GM21360 (cell line): Measurements from ENCODE around the gene FAM47A.

Experiments used
- ATAC-seq: cut with Tn5 transposase; IDR thresholded peaks from one replicate; pipeline ENCODE4 v1.9.1; 2021; ENCODE audit warnings: mild to moderate bottlenecking, moderate library complexity; ENCODE audit not compliant: unreplicated experiment

The FAM47A gene

DNA sequence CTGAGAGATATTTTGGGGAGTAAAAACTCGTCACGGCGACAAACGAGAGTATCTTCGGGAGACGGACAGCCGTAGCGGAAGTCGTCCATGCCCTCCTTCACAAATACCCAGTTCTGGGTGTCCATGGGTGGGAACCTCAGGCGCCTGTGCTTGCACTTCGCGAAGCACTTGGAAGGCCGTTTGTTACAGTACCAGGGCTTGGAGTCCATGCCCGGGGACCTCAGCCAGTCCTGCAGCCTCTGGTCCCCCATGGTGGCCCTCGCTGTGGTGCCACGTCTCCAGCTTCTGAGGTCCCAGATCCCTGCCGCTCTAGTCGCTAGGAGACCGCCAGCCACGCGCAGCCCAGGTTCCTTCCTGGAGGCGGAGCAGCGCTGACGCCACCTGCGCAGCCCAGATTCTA lies at the start of gene FAM47A:
TSS of gene FAM47A (minus strand) at position 287 of the 400 bp plus-strand sequence. CDS start at position 251, 36 bp downstream.
- no peak for ATAC-seq

DNA sequence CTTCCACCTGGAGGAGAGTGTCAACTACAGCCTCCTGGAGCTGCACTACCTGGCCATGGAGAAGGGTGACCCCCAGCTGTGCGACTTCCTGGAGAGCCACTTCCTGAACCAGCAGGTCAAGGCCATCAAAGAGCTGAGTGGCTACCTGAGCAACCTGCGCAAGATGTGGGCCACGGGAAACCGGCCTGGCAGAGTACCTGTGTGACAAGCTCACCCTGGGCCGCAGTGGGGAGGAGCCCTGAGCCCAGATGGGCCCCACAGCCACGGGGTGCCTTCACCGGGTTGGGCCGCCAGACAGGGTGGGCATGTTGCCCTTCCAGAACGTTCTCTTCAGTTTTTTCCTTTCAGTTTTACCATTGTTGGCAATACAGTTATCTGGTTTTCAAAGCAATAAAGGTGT lies 15.2 kb upstream of the FAM47A start:
- ATAC-seq: no peak

DNA sequence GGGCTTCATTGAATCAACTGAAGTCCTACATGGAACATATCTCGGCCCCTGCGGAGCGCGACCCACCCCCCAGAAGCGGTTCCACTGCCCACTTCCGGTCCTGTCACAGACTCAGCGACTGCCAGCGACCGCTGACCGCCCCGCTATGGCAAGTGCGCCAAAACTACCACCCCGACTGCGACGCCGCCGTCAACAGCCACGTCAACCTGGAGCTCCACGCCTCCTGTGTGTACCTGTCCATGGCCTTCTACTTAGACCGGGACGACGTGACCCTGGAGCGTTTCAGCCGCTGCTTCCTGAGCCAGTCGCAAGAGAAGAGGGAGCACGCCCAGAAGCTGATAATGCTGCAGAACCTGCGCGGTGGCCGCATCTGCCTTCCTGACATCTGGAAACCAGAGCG lies 14.8 kb upstream of the FAM47A start:
- no peak for ATAC-seq

DNA sequence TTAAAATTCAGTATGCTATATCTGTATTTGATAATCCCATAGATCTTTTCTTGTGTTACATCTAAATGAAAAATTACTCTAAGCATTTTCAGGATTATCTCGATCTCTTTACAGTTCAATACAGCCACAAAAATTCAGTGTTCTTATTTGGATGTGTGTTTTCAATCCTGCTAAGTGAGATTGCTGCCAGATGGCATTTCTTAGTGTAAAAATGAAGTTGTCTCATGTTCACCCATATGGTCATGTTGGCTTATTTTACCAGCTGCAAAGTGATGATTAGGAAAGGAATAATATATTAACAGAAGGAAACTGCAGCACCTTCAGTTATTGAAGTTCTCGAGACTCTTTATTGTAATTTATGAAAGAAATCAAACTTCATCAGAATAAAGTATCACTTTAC lies 12.1 kb upstream of the FAM47A start:
- ATAC-seq: no peak

DNA sequence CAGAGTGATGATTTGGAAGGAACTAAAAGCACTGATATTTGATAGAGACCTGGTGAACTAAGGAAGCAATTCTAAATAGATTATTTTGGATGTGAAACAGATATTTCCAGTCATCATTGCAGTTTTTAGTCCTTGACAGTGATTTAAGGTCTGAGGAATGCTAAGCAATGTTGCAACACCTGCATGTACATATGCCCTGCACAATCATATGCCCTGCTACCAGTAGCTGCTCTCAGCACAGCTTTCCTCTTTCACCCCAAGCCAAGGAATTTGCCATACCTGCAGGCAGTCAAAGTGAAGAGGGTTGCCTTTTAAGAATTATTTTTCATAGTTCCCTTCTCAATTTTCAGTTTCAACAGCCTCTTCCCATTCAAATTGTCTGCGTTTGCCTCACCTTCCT lies 8.7 kb upstream of the FAM47A start:
- no peak for ATAC-seq

DNA sequence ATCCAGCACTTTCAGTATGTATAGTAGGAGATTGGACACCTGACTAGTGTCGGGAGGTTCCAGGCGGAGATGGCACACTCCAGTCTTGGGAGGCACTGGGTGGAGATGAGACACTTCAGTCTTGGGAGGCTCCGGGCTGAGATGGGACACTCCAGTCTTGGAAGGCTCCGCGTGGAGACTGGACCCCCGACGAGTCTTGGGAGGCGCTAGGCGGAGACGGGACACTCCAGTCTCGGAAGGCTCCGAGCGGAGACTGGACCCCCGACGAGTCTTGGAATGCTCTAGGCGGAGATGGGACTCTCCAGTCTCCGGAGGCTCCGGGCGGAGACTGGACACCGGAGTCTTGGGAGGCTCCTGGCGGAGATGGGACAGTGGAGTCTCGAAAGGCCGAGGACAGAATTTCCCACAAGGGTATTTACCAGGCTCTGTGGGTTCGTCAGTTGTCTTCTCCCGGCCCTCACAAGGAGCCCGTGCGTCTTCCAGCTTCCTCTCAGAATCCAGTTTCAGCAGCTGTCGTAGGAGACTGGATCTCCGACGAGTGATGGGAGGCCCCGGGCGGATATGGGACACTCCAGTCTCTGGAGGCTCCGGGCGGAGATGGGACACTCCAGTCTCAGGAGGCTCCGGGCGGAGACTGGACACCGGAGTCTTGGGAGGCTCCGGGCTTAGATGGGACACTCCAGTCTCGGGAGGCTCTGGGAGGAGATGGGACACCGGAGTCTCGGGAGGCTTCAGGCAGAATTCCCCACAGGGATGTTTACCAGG lies 952 bp downstream of the FAM47A start:
- ATAC-seq: no peak

DNA sequence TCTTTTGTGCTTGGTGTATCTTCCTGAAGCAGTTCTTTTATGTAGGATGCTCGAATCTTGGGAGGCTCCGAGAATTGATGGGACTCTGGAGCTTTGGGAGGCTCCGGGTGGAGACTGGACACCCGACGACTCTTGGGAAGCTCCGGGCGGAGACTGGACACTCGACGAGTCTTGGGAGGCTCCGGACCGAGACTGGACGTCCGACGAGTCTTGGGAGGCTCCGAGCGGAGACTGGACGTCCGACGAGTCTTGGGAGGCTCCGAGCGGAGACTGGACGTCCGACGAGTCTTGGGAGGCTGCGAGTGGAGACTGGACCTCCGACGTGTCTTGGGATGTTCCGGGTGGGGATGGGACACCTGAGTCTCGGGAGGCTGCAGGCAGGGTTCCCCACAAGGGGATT lies 1.6 kb downstream of the FAM47A start:
- ATAC-seq: no peak

DNA sequence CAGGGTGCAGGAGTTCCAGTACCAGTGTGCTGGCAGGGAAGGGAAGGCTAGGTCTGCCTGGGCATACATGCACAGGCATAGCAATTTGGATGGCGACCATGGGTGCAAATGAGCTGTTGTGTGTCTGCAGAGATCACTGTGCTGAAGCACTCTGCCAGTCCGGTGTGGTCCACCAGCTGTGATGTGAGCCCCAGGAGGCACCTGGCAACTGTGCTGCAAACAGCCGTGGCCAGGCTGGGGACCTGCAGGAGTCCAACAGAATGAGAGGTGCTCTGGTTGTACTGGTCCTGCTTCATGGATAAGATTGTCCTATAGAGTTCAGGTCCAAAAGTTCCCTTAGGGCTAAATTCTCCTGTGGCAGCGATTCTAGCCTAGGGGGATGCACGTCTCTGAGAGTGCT lies 6.1 kb downstream of the FAM47A start:
- ATAC-seq: no peak

DNA sequence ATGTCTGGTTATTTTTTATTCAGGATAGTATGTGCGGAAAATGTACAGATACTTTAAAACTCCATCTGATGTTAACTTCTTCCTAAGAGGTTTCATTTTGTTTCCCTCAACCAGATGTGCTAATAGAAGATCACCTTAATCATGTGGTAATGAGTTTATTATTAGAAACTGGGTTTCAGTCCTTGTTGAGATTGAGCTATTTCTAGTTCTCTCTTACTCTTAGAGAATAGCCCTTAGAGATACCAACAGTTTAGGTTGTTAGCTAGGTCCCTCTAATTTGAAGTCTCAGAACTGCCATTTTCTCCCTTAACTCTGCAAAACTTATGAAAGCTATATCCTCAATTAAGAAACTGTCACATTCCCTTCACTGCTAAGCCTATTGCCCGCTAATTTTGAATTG lies 13.0 kb downstream of the FAM47A start:
- ATAC-seq: no peak

DNA sequence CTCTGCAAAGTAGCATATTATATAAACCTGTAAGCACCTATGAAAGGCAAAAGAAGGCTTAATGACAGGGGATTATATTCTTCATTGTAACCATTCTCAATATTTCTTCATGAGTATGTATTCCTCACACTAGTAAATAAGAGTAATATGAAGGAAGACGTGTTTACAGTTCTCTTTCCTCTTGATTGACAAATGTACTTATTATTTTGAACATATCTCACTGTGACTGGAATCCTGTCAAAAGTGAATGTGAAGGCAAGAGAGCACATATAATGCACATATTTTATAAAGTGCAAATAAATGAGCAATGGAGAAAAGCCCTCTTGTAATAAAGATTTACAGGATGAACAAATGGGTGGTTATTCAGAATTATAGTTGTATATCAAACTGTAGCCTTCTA lies 19.7 kb downstream of the FAM47A start:
- ATAC-seq: no peak
